Measurements from ENCODE around the gene ING2.
"Not testable (repeated sequence)": the region's sequence is repeated elsewhere in the genome, so short reads cannot be mapped to it uniquely, and the experiment has no call there.

The ING2 gene

GRCh38 chr4:183550345-183551093 is 45.7 kb downstream of the ING2 start:
- no peak for DNase-seq (ENCODE audit: low read depth)
- TF ChIP-seq CTCF (IDR thresholded peaks at IDR 0.05; ENCODE audit: control insufficient read depth, extremely low read depth, insufficient read depth) = no peak
- no peak overlapping the region for H3K4me3 ChIP-seq (ENCODE audit: low read depth, low read length)

GRCh38 chr4:183552274-183553146 is 47.7 kb downstream of the ING2 start:
- DNase-seq (ENCODE audit: low read depth) = no peak
- no peak overlapping the region for H3K4me3 ChIP-seq (ENCODE audit: low read depth, low read length)
- no peak for TF ChIP-seq CTCF (IDR thresholded peaks at IDR 0.05; ENCODE audit: control insufficient read depth, extremely low read depth, insufficient read depth)

- H3K4me3 ChIP-seq (ENCODE audit: low read depth, low read length); DNase-seq (ENCODE audit: low read depth): not testable (repeated sequence)
These were observed 48.3 kb downstream of the ING2 start for GRCh38 chr4:183553147-183553478.

- no peak for TF ChIP-seq CTCF (IDR thresholded peaks at IDR 0.05; ENCODE audit: control insufficient read depth, extremely low read depth, insufficient read depth)
- H3K4me3 ChIP-seq (ENCODE audit: low read depth, low read length) = no peak overlapping the region
- DNase-seq (ENCODE audit: low read depth) = no peak
These were observed 48.9 kb downstream of the ING2 start for GRCh38 chr4:183553601-183554345.

GRCh38 chr4:183554346-183554686 is 49.5 kb downstream of the ING2 start:
- no peak for TF ChIP-seq CTCF (IDR thresholded peaks at IDR 0.05; ENCODE audit: control insufficient read depth, extremely low read depth, insufficient read depth)
- DNase-seq (ENCODE audit: low read depth) = no peak
- no peak overlapping the region for H3K4me3 ChIP-seq (ENCODE audit: low read depth, low read length)

GRCh38 chr4:183554878-183555585 is 50.2 kb downstream of the ING2 start:
- DNase-seq (ENCODE audit: low read depth) = no peak
- no peak overlapping the region for H3K4me3 ChIP-seq (ENCODE audit: low read depth, low read length)
- TF ChIP-seq CTCF (IDR thresholded peaks at IDR 0.05; ENCODE audit: control insufficient read depth, extremely low read depth, insufficient read depth) = no peak

Data from LNCaP clone FGC (cell line).